ENCODE measurements around the gene KRT81.

DNA sequence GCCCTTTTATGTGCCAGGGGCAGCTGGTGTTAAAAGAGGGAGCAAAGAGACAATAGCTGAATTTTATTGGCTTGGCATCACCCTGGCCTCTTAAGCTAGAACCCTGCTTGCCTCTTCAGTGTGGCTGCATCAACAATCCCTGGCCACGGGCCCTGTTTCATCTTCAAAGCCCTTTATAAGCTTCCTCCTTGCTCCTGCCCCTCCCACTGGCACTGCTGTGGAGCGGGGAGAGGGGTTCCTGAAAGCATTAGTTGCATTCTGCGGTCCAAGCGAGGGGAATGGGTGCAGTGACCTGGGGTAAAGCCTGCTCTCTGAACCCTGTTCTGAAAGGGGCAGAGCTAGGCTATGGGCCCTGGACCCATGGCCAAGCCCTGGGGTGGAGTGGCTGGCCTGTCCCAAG is 30.1 kb upstream of the KRT81 start:
- TF ChIP-seq POLR2A (IDR thresholded peaks at IDR 0.05) (no peak), POLR2AphosphoS5 (IDR thresholded peaks at IDR 0.05) (no peak)
- TF ChIP-seq, protein P1, sequence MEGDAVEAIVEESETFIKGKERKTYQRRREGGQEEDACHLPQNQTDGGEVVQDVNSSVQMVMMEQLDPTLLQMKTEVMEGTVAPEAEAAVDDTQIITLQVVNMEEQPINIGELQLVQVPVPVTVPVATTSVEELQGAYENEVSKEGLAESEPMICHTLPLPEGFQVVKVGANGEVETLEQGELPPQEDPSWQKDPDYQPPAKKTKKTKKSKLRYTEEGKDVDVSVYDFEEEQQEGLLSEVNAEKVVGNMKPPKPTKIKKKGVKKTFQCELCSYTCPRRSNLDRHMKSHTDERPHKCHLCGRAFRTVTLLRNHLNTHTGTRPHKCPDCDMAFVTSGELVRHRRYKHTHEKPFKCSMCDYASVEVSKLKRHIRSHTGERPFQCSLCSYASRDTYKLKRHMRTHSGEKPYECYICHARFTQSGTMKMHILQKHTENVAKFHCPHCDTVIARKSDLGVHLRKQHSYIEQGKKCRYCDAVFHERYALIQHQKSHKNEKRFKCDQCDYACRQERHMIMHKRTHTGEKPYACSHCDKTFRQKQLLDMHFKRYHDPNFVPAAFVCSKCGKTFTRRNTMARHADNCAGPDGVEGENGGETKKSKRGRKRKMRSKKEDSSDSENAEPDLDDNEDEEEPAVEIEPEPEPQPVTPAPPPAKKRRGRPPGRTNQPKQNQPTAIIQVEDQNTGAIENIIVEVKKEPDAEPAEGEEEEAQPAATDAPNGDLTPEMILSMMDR (IDR thresholded peaks at IDR 0.05 in 8 of 11, conservative IDR thresholded peaks at IDR 0.05 in 3 of 11) = no peak

All from spleen (tissue), 7 donors.